Suppressor macrophage treated with lipopolysaccharide for 4 hours (primary cell): Measurements from ENCODE around the gene ARHGEF39.
A peak's percentile ranks its signal among the peaks of the same experiment; 100 is the strongest.
"Not testable (repeated sequence)": the region's sequence is repeated elsewhere in the genome, so short reads cannot be mapped to it uniquely, and the experiment has no call there.

Experiments used
- DNase-seq: peaks from one replicate; pipeline ENCODE4 v3.0.0-alpha.2; 2020

The ARHGEF39 gene

GRCh38 chr9:35649431-35650340, 15.3 kb downstream of the ARHGEF39 start:
- DNase-seq, result peak; percentile 55

- peak; percentile 97 for DNase-seq
Measured at GRCh38 chr9:35646533-35647265, 18.3 kb downstream of the ARHGEF39 start.

- DNase-seq, result no peak
Measured at GRCh38 chr9:35646153-35646532, 18.9 kb downstream of the ARHGEF39 start.

- DNase-seq, result not testable (repeated sequence)
Measured at GRCh38 chr9:35645736-35646135, 19.3 kb downstream of the ARHGEF39 start.

- DNase-seq, result no peak
Measured at GRCh38 chr9:35643046-35643445, 21.9 kb downstream of the ARHGEF39 start.

- not testable (repeated sequence) for DNase-seq
Measured at GRCh38 chr9:35641478-35641877, 23.5 kb downstream of the ARHGEF39 start.

- DNase-seq, result not testable (repeated sequence)
Measured at GRCh38 chr9:35640431-35640830, 24.6 kb downstream of the ARHGEF39 start.

- DNase-seq, result peak; percentile 66
Measured at GRCh38 chr9:35639631-35640030, 25.4 kb downstream of the ARHGEF39 start.

GRCh38 chr9:35639225-35639624, 25.8 kb downstream of the ARHGEF39 start:
- DNase-seq, result peak; percentile 72

GRCh38 chr9:35638751-35639150, 26.2 kb downstream of the ARHGEF39 start:
- not testable (repeated sequence) for DNase-seq

GRCh38 chr9:35637427-35637955, 27.5 kb downstream of the ARHGEF39 start:
- not testable (repeated sequence) for DNase-seq

GRCh38 chr9:35636877-35637246, 28.1 kb downstream of the ARHGEF39 start:
- DNase-seq, result not testable (repeated sequence)

GRCh38 chr9:35636135-35636876, 28.7 kb downstream of the ARHGEF39 start:
- peak; percentile 72 for DNase-seq

- no peak for DNase-seq
Measured at GRCh38 chr9:35635730-35636129, 29.3 kb downstream of the ARHGEF39 start.

- no peak for DNase-seq
Measured at GRCh38 chr9:35629597-35629996, 35.4 kb downstream of the ARHGEF39 start.

- no peak for DNase-seq
Measured at GRCh38 chr9:35628389-35628991, 36.5 kb downstream of the ARHGEF39 start.

GRCh38 chr9:35627575-35627974, 37.4 kb downstream of the ARHGEF39 start:
- no peak for DNase-seq

- DNase-seq, result no peak
Measured at GRCh38 chr9:35619800-35620158, 45.2 kb downstream of the ARHGEF39 start.

GRCh38 chr9:35618854-35619799, 45.9 kb downstream of the ARHGEF39 start:
- DNase-seq, result peak; percentile 77

GRCh38 chr9:35618325-35618727, 46.7 kb downstream of the ARHGEF39 start, which contains the start of gene CD72:
Gene CD72, minus strand, starts transcription at chr9:35618413. Its CDS starts 110 bp downstream, at chr9:35618303.
- DNase-seq, result peak; percentile 71

GRCh38 chr9:35617548-35617947, 47.4 kb downstream of the ARHGEF39 start:
- no peak for DNase-seq
